Activated CD4-positive, CD25-positive, alpha-beta regulatory T cell treated with anti-CD3 and anti-CD28 coated beads, Interleukin-2, amount 50 U/mL, for 24 hours (primary cell): ENCODE measurements around the gene GPR37L1.
"Not testable (repeated sequence)": the region's sequence is repeated elsewhere in the genome, so short reads cannot be mapped to it uniquely, and the experiment has no call there.

Experiments used
- ATAC-seq, 2 donors: fragments of 150-1000 bp; cut with Tn5 transposase; one replicate each; pipeline ENCODE4 v1.10.0; 2021; ENCODE audit warnings: mild to moderate bottlenecking in 1 of 2, moderate library complexity in 1 of 2

The GPR37L1 gene

GRCh38 chr1:202107801-202108731, 14.7 kb upstream of the GPR37L1 start:
- no peak for ATAC-seq

GRCh38 chr1:202110977-202111376, 11.7 kb upstream of the GPR37L1 start:
- no peak for ATAC-seq

- ATAC-seq, result not testable (repeated sequence)
These were observed 11.1 kb upstream of the GPR37L1 start for GRCh38 chr1:202111589-202111988.

GRCh38 chr1:202112859-202113689, 9.6 kb upstream of the GPR37L1 start:
- ATAC-seq, result no peak

GRCh38 chr1:202113690-202114300, 8.9 kb upstream of the GPR37L1 start:
- ATAC-seq, result no peak

- ATAC-seq, result no peak
These were observed 6.4 kb upstream of the GPR37L1 start for GRCh38 chr1:202116287-202116686.

- no peak for ATAC-seq
These were observed 4.8 kb upstream of the GPR37L1 start for GRCh38 chr1:202117898-202118371.

GRCh38 chr1:202121006-202121405, 1.7 kb upstream of the GPR37L1 start:
- ATAC-seq, result no peak

- no peak for ATAC-seq
These were observed 658 bp downstream of the GPR37L1 start for GRCh38 chr1:202123336-202123813.

GRCh38 chr1:202124142-202124541, 1.4 kb downstream of the GPR37L1 start:
- no peak for ATAC-seq

- no peak for ATAC-seq
These were observed 2.9 kb downstream of the GPR37L1 start for GRCh38 chr1:202125611-202126010.

GRCh38 chr1:202126426-202126825, 3.7 kb downstream of the GPR37L1 start:
- no peak for ATAC-seq

- no peak for ATAC-seq
These were observed 4.3 kb downstream of the GPR37L1 start for GRCh38 chr1:202127061-202127460.

GRCh38 chr1:202127836-202128622, 5.3 kb downstream of the GPR37L1 start:
- ATAC-seq, result no peak

GRCh38 chr1:202129453-202130296, 7.0 kb downstream of the GPR37L1 start:
- ATAC-seq, result no peak

GRCh38 chr1:202130297-202130721, 7.6 kb downstream of the GPR37L1 start:
- no peak for ATAC-seq

- ATAC-seq, result no peak
These were observed 8.3 kb downstream of the GPR37L1 start for GRCh38 chr1:202130816-202131522.

- no peak for ATAC-seq
These were observed 9.5 kb downstream of the GPR37L1 start for GRCh38 chr1:202131956-202132821.

GRCh38 chr1:202133001-202133400, 10.3 kb downstream of the GPR37L1 start:
- ATAC-seq, result no peak
